Vagina (tissue), 2 donors: ENCODE results near the gene SMARCD1. TPM values are rescaled to one million over a fixed set of nuclear protein-coding genes. Genes with fewer than 3 reads are reported as not detected.

ENCODE experiments used
- DNase-seq, 2 donors: peaks; one replicate each; pipeline ENCODE4 v3.0.0-alpha.2; 2017; ENCODE audit errors: extremely low spot score in 2 of 2
- H3K27ac ChIP-seq: fragments of 200-600 bp; sonication (generic); one replicate; pipeline ENCODE4 v1.5.1; 2019
- H3K27me3 ChIP-seq: fragments of 200-600 bp; sonication (generic); one replicate; pipeline ENCODE4 v1.5.1; 2019
- H3K36me3 ChIP-seq, 2 donors: fragments of 200-600 bp; sonication (generic); one replicate each; pipeline ENCODE4 v1.5.1; 2017 to 2019
- H3K4me1 ChIP-seq: fragments of 200-600 bp; sonication (generic); one replicate; pipeline ENCODE4 v1.5.1; 2019
- H3K4me3 ChIP-seq, 2 donors: fragments of 200-600 bp; sonication (generic); 1 replicate in 1 of 2; 2 replicates in 1 of 2; pipeline ENCODE4 v1.5.1; 2016 to 2019
- H3K9me3 ChIP-seq: fragments of 200-600 bp; sonication (generic); one replicate; pipeline ENCODE4 v1.5.1; 2019
- POLR2A ChIP-seq, 2 donors: fragments of 450-650 bp; IDR thresholded peaks; one replicate each; pipeline ENCODE4 v1.6.1; 2017; ENCODE audit warnings: antibody characterized with exemption in 2 of 2, mild to moderate bottlenecking in 2 of 2, moderate library complexity in 2 of 2
- POLR2AphosphoS5 ChIP-seq, 2 donors: sonication (generic); formaldehyde crosslinking; IDR thresholded peaks; one replicate each; pipeline ENCODE4 v1.9.0; 2017; ENCODE audit warnings: antibody characterized with exemption in 2 of 2, mild to moderate bottlenecking in 2 of 2, low read depth in 1 of 2; ENCODE audit not compliant: insufficient read depth in 1 of 2
- intact Hi-C: fragments of 100-400 bp; cut with DNase I; formaldehyde crosslinking; loops from one replicate; pipeline ENCODE4 v1.15.1; 2023
- total RNA-seq: library from RNA; depleted of rRNA; stranded (reverse); fragments of >200 nt; gene quantifications from one replicate; pipeline ENCODE4 v1.2.3, GENCODE V29; 2016
- TF ChIP-seq, protein P1 (sequence below), 3 experiments: fragments of 450-650 bp in 2 of 3; fragments of 200-600 bp in 1 of 3; sonication (generic) in 1 of 3; IDR thresholded peaks; one replicate each; pipeline ENCODE4 v1.5.1; 2017 to 2019; ENCODE audit warnings: antibody characterized with exemption in 3 of 3, mild to moderate bottlenecking in 2 of 3, moderate library complexity in 2 of 3

The SMARCD1 gene
- total RNA-seq, 1 donor from 2014 or later: 42.2 TPM

DNA sequence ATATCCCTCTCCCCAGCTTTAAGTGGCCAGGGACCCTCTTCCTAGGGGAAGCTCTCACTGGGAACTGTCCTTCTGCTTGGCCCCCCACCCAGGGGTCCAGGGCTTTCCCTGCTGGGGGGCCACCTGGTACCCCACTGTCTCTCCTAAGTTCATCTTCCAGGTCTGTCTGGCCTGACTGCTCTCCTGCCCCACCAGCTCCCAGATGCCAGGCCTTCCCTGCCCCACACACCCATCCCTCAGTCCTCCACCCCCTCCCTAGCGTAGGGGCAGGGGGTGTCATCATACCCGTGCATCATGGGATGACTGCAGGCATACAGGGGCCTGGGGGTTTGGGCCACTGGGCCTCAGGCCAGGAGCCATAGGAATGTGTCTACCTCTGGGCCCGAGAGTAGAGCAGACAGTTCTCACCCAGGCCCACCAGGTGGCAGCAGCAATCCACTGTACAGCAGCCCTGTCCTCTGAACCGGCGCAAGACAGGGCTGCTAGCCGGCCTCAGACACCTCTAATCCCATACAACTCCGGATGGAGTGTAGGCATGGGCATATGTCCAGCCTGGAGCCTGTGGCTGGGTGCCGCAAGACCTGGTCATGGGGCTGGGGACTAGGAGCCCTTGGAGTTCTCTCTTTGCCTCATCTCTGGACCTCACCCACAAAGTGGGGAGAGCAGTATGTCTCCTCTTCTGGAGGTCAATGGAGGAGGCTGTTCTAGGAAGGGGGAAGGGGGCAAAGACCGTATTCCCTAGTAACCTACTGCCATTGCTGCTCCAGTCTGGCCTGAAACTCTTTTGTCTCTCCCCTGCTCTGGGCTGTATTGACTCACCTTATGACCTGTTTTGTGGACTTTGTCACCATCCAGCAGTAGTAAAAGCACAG, 10.0 kb upstream of the SMARCD1 start:
- intact Hi-C loops: loop anchor here (5.0 to 10.0 kb wide), 4 partner anchors 102 to 240 kb away; no protein-coding TSS in a partner anchor
- DNase-seq: no peak
- no peaks in the 10 kb centered on the region for H3K27me3 ChIP-seq
- H3K4me3 ChIP-seq: no peak overlapping the region
- H3K4me1 ChIP-seq: peaks cover 6% of the 10 kb centered on the region
- H3K27ac ChIP-seq: no peak overlapping the region
- no peaks in the 10 kb centered on the region for H3K36me3 ChIP-seq
- TF ChIP-seq POLR2A (IDR thresholded peaks at IDR 0.05) (no peak), POLR2AphosphoS5 (IDR thresholded peaks at IDR 0.05; ENCODE audit: insufficient read depth in 1 of 2, low read depth in 1 of 2) (peak in 1 of 2 donors; percentile 21)
- TF ChIP-seq, protein P1, sequence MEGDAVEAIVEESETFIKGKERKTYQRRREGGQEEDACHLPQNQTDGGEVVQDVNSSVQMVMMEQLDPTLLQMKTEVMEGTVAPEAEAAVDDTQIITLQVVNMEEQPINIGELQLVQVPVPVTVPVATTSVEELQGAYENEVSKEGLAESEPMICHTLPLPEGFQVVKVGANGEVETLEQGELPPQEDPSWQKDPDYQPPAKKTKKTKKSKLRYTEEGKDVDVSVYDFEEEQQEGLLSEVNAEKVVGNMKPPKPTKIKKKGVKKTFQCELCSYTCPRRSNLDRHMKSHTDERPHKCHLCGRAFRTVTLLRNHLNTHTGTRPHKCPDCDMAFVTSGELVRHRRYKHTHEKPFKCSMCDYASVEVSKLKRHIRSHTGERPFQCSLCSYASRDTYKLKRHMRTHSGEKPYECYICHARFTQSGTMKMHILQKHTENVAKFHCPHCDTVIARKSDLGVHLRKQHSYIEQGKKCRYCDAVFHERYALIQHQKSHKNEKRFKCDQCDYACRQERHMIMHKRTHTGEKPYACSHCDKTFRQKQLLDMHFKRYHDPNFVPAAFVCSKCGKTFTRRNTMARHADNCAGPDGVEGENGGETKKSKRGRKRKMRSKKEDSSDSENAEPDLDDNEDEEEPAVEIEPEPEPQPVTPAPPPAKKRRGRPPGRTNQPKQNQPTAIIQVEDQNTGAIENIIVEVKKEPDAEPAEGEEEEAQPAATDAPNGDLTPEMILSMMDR (IDR thresholded peaks at IDR 0.05): peak; percentile 90 to 95 (median 91)
- H3K9me3 ChIP-seq: no peaks in the 10 kb centered on the region

DNA sequence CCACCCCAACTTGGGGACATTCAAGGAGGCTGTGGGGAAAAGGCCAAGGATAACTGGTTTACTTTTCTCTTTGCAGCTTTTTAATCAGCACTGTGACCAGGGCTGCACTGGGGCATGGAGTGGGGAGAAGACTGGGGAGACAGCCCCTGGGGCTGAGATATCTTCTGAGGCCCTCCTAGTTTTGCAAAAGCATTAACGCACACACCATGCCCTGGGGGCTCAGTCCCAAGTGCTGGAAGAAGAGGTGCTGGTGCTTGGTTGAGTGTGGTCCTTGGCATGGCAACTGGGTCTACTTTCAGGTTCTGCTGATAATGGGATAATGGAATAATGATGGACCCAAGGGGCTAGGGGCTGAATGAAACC, 9.4 kb upstream of the SMARCD1 start:
- intact Hi-C loops: loop anchor here (10.0 kb wide), 2 partner anchors 211 to 239 kb away; no protein-coding TSS in a partner anchor
- Histone ChIP-seq H3K27me3 (no peaks in the 10 kb centered on the region), H3K9me3 (no peaks in the 10 kb centered on the region), H3K4me3 (no peak overlapping the region), H3K36me3 (no peaks in the 10 kb centered on the region), H3K27ac (no peak overlapping the region), H3K4me1 (peaks cover 9% of the 10 kb centered on the region)
- DNase-seq: no peak
- TF ChIP-seq POLR2A (IDR thresholded peaks at IDR 0.05) (no peak), POLR2AphosphoS5 (IDR thresholded peaks at IDR 0.05; ENCODE audit: insufficient read depth in 1 of 2, low read depth in 1 of 2) (no peak)
- TF ChIP-seq, protein P1 (IDR thresholded peaks at IDR 0.05): no peak

DNA sequence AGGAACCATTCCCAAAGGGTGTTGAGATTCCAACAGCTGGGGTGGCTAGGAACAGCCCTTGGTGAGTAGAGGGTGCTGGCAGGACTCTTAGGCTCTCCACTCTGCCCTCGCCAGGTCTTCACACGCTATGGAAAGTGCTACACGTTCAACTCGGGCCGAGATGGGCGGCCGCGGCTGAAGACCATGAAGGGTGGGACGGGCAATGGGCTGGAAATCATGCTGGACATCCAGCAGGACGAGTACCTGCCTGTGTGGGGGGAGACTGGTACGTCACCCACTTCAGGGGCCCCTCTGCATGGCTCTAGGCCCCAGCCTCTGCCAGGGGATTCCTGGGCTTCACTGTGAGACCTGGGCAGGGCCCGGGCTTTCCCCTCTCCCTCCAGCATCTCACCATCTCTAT, 8.0 kb upstream of the SMARCD1 start:
- Histone ChIP-seq H3K27ac (no peak overlapping the region), H3K36me3 (no peaks in the 10 kb centered on the region), H3K9me3 (no peaks in the 10 kb centered on the region), H3K4me1 (peaks cover 16% of the 10 kb centered on the region), H3K27me3 (no peaks in the 10 kb centered on the region), H3K4me3 (no peak overlapping the region)
- intact Hi-C loops: loop anchor here (10.0 kb wide), 2 partner anchors 212 to 238 kb away; no protein-coding TSS in a partner anchor
- TF ChIP-seq, protein P1 (IDR thresholded peaks at IDR 0.05): no peak
- TF ChIP-seq POLR2A (IDR thresholded peaks at IDR 0.05) (no peak), POLR2AphosphoS5 (IDR thresholded peaks at IDR 0.05; ENCODE audit: insufficient read depth in 1 of 2, low read depth in 1 of 2) (no peak)
- DNase-seq: no peak

GRCh38 chr12:50078281-50078680, 6.9 kb upstream of the SMARCD1 start:
- Histone ChIP-seq H3K4me1 (peaks cover 16% of the 10 kb centered on the region), H3K36me3 (no peaks in the 10 kb centered on the region), H3K4me3 (no peak overlapping the region), H3K27me3 (no peaks in the 10 kb centered on the region), H3K27ac (no peak overlapping the region), H3K9me3 (no peaks in the 10 kb centered on the region)
- intact Hi-C loops: loop anchor here (10.0 kb wide), 2 partner anchors 213 to 237 kb away; no protein-coding TSS in a partner anchor
- TF ChIP-seq, protein P1 (IDR thresholded peaks at IDR 0.05): no peak
- TF ChIP-seq POLR2AphosphoS5 (IDR thresholded peaks at IDR 0.05; ENCODE audit: insufficient read depth in 1 of 2, low read depth in 1 of 2): no peak
- no peak for TF ChIP-seq POLR2A (IDR thresholded peaks at IDR 0.05)
- DNase-seq: no peak

GRCh38 chr12:50079771-50080170, 5.4 kb upstream of the SMARCD1 start:
- Histone ChIP-seq H3K4me1 (peaks cover 25% of the 10 kb centered on the region), H3K36me3 (no peaks in the 10 kb centered on the region), H3K27ac (no peak overlapping the region), H3K9me3 (no peaks in the 10 kb centered on the region), H3K4me3 (no peak overlapping the region), H3K27me3 (no peaks in the 10 kb centered on the region)
- TF ChIP-seq POLR2A (IDR thresholded peaks at IDR 0.05) (no peak), POLR2AphosphoS5 (IDR thresholded peaks at IDR 0.05; ENCODE audit: insufficient read depth in 1 of 2, low read depth in 1 of 2) (no peak)
- TF ChIP-seq, protein P1 (IDR thresholded peaks at IDR 0.05): no peak
- intact Hi-C loops: loop anchor here (10.0 kb wide), 2 partner anchors 215 to 235 kb away; no protein-coding TSS in a partner anchor
- no peak for DNase-seq
